Calu3 (cell line): Measurements from ENCODE around the gene CIAO2B. TPM values are rescaled to one million over a fixed set of nuclear protein-coding genes. Genes with fewer than 3 reads are reported as not detected.

Experiments
- BruUV-seq: library from RNA; stranded (reverse); fragments of 400-500 nt; replicated peaks from 2 replicates; lab custom pipeline; 2021; lab: Mats Ljungman, UMichigan
- CTCF ChIA-PET: fragments of 300-600 bp; sonication (Branson Sonifier 250); formaldehyde crosslinking; loops from one replicate; lab custom pipeline; 2022; ENCODE audit warnings: antibody characterized with exemption; lab: Charles Lee
- DNase-seq: peaks from one replicate; pipeline ENCODE4 v3.0.0; 2022
- H3K27ac Mint-ChIP-seq: one replicate; pipeline ENCODE4 v1.8.0; 2022; ENCODE audit warnings: mixed read lengths; ENCODE audit not compliant: unreplicated experiment
- H3K27me3 Mint-ChIP-seq: one replicate; pipeline ENCODE4 v1.8.0; 2022; ENCODE audit warnings: mixed read lengths; ENCODE audit not compliant: unreplicated experiment
- H3K36me3 Mint-ChIP-seq: one replicate; pipeline ENCODE4 v1.8.0; 2022; ENCODE audit warnings: mild to moderate bottlenecking, moderate library complexity, mixed read lengths; ENCODE audit not compliant: insufficient read depth, unreplicated experiment
- H3K4me1 Mint-ChIP-seq: one replicate; pipeline ENCODE4 v1.8.0; 2022; ENCODE audit warnings: mild to moderate bottlenecking, low read depth, mixed read lengths; ENCODE audit not compliant: unreplicated experiment
- H3K4me3 Mint-ChIP-seq: one replicate; pipeline ENCODE4 v1.8.0; 2022; ENCODE audit warnings: mild to moderate bottlenecking, low read depth, moderate library complexity, mixed read lengths; ENCODE audit not compliant: unreplicated experiment
- H3K9me3 Mint-ChIP-seq: one replicate; pipeline ENCODE4 v1.8.0; 2022; ENCODE audit warnings: low read depth, mixed read lengths; ENCODE audit not compliant: unreplicated experiment
- intact Hi-C: fragments of 100-400 bp; cut with micrococcal nuclease; formaldehyde crosslinking; loops from one replicate; pipeline ENCODE4 v1.10.0; 2022; ENCODE audit not compliant: unreplicated experiment
- total RNA-seq: library from RNA; stranded (reverse); gene quantifications from 2 replicates; pipeline ENCODE4 v1.2.3, GENCODE V29; 2022
- TF ChIP-seq, protein P1 (sequence below): fragments of 200-600 bp; IDR thresholded peaks from one replicate; pipeline ENCODE4 v1.8.0; 2022; ENCODE audit warnings: antibody characterized with exemption; ENCODE audit not compliant: unreplicated experiment

Gene CIAO2B
- total RNA-seq, 1 experiment from 2014 or later = 121 TPM

DNA sequence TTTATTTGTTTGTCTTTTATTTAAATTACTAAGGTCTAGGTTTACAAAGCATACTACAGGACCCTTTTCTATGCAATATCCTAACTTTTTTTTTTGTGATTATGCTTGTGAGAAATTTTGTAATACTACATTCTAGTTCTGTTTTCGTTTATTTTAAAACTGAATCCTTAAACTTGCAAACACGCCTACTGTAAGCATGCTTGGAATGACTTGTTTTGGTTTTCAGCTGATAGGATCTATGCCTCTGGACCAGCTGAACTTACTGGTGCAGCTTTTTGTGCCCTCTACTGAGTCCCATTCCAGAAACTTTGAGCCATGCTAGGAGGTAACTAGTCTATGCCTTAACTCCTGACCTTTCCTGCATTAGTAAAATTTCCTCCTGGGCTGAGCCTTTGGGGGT, 47.9 kb downstream of the CIAO2B start:
- no TSS peak for BruUV-seq
- no peak overlapping the region for H3K27ac Mint-ChIP-seq
- H3K27me3 Mint-ChIP-seq = no peaks in the 10 kb centered on the region
- H3K4me3 Mint-ChIP-seq = no peak overlapping the region
- no peak for DNase-seq
- no peaks in the 10 kb centered on the region for H3K9me3 Mint-ChIP-seq
- intact Hi-C loops = no loop called here
- CTCF ChIA-PET = interaction anchor here (0.5 kb wide), 1 partner anchor 326 kb away, joined by 3 read pairs; no protein-coding TSS in a partner anchor
- TF ChIP-seq, protein P1, sequence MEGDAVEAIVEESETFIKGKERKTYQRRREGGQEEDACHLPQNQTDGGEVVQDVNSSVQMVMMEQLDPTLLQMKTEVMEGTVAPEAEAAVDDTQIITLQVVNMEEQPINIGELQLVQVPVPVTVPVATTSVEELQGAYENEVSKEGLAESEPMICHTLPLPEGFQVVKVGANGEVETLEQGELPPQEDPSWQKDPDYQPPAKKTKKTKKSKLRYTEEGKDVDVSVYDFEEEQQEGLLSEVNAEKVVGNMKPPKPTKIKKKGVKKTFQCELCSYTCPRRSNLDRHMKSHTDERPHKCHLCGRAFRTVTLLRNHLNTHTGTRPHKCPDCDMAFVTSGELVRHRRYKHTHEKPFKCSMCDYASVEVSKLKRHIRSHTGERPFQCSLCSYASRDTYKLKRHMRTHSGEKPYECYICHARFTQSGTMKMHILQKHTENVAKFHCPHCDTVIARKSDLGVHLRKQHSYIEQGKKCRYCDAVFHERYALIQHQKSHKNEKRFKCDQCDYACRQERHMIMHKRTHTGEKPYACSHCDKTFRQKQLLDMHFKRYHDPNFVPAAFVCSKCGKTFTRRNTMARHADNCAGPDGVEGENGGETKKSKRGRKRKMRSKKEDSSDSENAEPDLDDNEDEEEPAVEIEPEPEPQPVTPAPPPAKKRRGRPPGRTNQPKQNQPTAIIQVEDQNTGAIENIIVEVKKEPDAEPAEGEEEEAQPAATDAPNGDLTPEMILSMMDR = no peak
- H3K4me1 Mint-ChIP-seq = peaks cover 7% of the 10 kb centered on the region
- peaks cover 21% of the 10 kb centered on the region for H3K36me3 Mint-ChIP-seq

DNA sequence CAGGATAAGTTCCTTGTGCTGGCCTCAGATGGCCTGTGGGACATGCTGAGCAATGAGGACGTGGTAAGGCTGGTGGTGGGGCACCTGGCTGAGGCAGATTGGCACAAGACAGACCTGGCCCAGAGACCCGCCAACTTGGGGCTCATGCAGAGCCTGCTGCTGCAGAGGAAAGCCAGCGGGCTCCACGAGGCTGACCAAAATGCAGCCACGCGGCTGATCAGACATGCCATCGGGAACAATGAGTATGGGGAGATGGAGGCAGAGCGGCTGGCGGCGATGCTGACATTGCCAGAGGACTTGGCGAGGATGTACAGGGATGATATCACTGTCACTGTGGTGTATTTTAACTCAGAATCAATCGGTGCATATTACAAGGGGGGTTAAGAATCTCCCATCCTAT, 48.7 kb downstream of the CIAO2B start:
- intact Hi-C loops = no loop called here
- TF ChIP-seq, protein P1 = no peak
- DNase-seq = no peak
- H3K27me3 Mint-ChIP-seq = no peaks in the 10 kb centered on the region
- CTCF ChIA-PET = no interaction called here
- BruUV-seq = no TSS peak
- no peaks in the 10 kb centered on the region for H3K9me3 Mint-ChIP-seq
- H3K4me3 Mint-ChIP-seq = no peak overlapping the region
- no peak overlapping the region for H3K27ac Mint-ChIP-seq
- H3K4me1 Mint-ChIP-seq = peaks cover 7% of the 10 kb centered on the region
- H3K36me3 Mint-ChIP-seq = peaks cover 29% of the 10 kb centered on the region

DNA sequence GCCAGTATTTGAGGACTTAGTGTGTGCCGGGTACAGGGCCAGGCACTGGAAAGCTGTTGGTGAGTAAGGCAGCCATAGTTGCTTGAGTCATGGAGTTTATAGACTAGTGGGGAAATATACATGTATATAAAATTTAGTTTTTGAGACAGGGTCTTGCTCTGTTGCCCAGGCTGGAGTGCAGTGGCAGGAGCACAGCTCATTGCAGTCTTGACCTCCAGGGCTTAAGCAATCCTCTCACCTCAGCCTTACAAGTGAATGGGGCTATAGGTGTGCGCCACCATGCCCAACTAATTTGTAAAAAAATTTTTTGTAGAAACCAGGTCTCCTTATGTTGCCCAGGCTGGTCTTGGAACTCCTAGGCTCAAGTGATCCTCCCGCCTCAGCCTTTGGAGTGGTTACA, 51.5 kb downstream of the CIAO2B start:
- Mint-ChIP-seq H3K4me3 (no peak overlapping the region), H3K9me3 (no peaks in the 10 kb centered on the region)
- no TSS peak for BruUV-seq

More for the DNA sequence above, 51.5 kb downstream of the CIAO2B start:
- CTCF ChIA-PET = no interaction called here
- no peak for DNase-seq
- Mint-ChIP-seq H3K27me3 (no peaks in the 10 kb centered on the region), H3K36me3 (peaks cover 35% of the 10 kb centered on the region), H3K4me1 (peaks cover 19% of the 10 kb centered on the region), H3K27ac (no peak overlapping the region)
- intact Hi-C loops = no loop called here
- TF ChIP-seq, protein P1 = no peak

Other genes starting within 250 kb of the CIAO2B start
- 79.6 and 110 TPM in 2 replicates for gene CMTM4, start 237.7 kb downstream of the CIAO2B start, total RNA-seq
- gene DYNC1LI2, start 182.8 kb downstream of the CIAO2B start, total RNA-seq = 152 and 163 TPM in 2 replicates
- gene TERB1, start 132.8 kb downstream of the CIAO2B start, total RNA-seq = 0.29 and 0.59 TPM in 2 replicates
- 79.4 and 84.5 TPM in 2 replicates for gene NAE1, start 103.4 kb downstream of the CIAO2B start, total RNA-seq
- gene CA7, start 90.0 kb downstream of the CIAO2B start, total RNA-seq = not detected in 2 replicates
- gene PDP2, start 53.9 kb downstream of the CIAO2B start, total RNA-seq = 25.0 and 27.2 TPM in 2 replicates
- not detected in 2 replicates for gene CDH16, start 15.5 kb downstream of the CIAO2B start, total RNA-seq
- 1.3 and 2.2 TPM in 2 replicates for gene RRAD, start 8.9 kb downstream of the CIAO2B start, total RNA-seq
- 58.7 and 61.1 TPM in 2 replicates for gene CES2, start 1.1 kb upstream of the CIAO2B start, total RNA-seq
- 0.64 and 2.5 TPM in 2 replicates for gene CES3, start 26.9 kb upstream of the CIAO2B start, total RNA-seq
- not detected in 2 replicates for gene CES4A, start 54.2 kb upstream of the CIAO2B start, total RNA-seq
- 116 and 131 TPM in 2 replicates for gene CBFB, start 94.7 kb upstream of the CIAO2B start, total RNA-seq
- 21.4 and 21.9 TPM in 2 replicates for gene PHAF1, start 175.5 kb upstream of the CIAO2B start, total RNA-seq
- gene B3GNT9, start 216.6 kb upstream of the CIAO2B start, total RNA-seq = 6.8 and 8.0 TPM in 2 replicates
- 34.9 and 42.7 TPM in 2 replicates for gene TRADD, start 225.5 kb upstream of the CIAO2B start, total RNA-seq
- gene FBXL8, start 225.6 kb upstream of the CIAO2B start, total RNA-seq = 32.0 and 36.6 TPM in 2 replicates
- 57.1 and 60.7 TPM in 2 replicates for gene HSF4, start 230.3 kb upstream of the CIAO2B start, total RNA-seq
- 33.5 and 35.7 TPM in 2 replicates for gene NOL3, start 236.1 kb upstream of the CIAO2B start, total RNA-seq
- 33.1 and 36.5 TPM in 2 replicates for gene MATCAP1, start 249.6 kb upstream of the CIAO2B start, total RNA-seq